SKM-1 treated with dmso at 0.1 percent for 144 hours (cell line): ENCODE measurements around the gene IRF2BPL.

Experiments
- DNase-seq: peaks from one replicate; lab custom pipeline; 2025; ENCODE audit not compliant: unreplicated experiment; lab: John Stamatoyannopoulos, UW

The IRF2BPL gene

DNA sequence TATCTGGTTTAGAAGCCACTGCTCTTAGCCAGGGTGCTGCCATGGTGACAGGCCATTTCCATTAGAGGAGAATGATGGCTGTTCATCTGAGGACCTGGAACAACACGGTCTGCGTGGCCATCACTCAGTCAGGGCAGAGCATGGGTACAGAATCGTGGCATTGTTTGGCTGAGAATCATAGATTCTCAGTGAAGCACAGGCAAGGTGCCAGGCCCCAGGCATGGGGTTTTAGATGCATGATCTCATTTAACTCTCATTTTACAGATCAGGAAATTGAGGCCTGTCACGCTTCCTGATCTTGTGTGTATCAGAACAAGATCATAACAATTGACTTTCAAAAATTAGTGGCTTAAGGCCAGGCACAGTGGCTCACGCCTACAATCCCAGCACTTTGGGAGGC, 26.8 kb upstream of the IRF2BPL start:
- no peak for DNase-seq

DNA sequence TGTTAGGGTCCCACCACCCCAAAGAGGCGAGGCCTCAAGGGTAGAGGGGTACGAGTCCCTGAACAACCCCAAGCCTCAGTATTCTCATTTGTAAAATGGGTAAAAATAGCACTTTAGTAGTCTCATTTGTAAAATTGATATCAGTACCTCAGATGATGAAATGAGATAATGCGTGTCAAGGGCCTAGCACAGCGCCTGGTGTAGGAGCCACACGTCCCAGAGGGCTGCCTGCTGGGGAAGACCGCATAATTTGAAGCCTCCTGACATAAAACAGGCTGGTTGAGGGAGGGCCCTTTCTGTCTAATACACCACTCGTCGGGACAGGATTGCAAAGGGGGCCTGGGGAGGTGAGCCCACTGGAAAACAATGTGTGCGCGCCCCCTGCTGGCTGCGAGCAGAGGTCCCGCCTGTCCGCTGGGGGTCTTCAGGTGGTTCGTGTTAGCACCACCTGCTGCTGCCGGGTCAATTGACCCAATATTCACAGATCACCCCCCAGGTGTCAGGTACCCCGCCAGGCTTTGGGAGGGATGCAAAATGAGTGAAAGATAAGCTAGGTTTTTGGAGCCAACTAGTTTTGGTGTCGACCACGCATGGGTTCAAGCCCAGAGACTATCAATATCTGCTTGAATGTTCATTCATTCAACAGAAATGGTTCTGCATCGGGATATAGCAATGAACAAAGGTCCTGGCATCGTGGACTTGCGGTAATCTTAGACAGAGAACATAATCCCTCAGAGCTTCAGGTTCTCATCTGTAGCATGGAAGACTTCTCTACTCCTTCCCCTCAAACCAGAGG, 24.7 kb upstream of the IRF2BPL start:
- peak; percentile 4 for DNase-seq

DNA sequence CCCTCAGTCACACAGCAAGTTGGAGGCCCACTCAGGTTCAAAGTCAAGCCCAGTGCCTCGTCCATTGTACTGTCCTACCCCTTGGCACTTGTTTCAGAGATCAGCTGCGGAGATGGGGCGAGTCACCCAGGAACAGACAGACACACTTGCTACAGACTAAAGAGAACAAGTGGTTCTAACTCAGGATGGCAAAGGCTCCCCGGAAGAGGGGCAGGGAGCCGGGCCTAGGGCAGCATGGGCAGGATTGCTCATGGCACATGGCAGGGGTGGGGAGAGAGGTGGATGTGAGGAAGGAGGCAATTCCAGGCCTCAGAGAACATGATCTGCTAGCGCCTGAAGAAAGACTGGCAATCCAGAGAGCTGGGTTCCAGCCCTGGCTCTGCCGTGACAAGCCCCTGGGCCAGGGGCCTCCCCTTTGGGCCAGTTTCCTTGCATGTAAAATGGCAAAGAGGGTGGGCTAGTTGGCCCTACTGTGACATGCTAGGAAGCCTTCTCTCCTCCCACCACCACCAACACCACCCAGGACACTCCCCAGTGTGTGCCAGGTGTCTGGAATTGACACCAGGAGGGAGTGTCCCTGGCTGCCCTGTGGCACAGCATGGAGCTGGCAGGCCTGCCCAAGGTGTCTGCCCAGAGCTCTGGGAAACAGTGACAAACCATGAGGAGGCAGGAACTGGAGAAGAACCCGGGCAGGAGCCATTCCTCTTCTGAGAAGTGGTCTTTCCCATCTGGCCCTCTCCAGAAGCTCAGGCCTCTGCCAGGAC, 24.0 kb upstream of the IRF2BPL start:
- no peak for DNase-seq

DNA sequence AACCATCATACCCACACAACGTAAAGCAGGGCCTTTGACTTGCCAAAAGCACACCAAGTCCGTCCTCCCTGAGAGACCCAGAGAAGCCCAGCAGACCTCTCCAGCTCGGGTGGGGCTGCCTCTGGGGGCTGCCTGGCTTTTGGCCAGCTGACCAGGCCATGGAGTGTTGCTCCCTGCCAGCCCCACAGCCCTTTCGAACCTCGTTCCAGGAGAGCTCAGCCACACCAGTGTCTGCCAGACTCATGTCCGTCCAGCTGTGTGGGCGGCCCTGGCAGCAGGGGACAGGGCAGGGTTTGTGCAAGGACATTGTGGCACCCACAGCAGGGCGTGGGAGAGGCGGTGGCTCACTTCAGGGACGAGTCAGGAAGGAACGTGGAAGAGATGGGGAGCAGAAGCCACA, 22.6 kb upstream of the IRF2BPL start:
- no peak for DNase-seq

DNA sequence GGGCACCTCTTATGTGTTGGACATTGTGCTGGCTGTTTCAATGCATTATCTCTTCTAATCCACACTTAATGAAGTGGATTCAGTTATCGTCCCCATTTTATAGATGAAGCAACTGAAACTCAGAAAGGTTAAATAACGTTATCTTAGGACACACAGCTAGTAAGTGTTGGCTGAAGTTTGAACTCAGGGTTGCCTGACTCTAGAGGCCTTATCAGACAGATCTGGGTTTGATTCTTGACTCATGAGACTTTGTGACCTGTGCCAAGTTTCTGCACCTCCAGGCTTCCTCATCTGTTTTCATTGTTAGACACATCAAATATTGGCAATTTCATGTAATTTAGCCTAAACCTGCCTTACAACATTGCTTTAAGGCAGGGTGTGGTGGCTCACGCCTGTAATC, 18.2 kb upstream of the IRF2BPL start:
- DNase-seq, result no peak

DNA sequence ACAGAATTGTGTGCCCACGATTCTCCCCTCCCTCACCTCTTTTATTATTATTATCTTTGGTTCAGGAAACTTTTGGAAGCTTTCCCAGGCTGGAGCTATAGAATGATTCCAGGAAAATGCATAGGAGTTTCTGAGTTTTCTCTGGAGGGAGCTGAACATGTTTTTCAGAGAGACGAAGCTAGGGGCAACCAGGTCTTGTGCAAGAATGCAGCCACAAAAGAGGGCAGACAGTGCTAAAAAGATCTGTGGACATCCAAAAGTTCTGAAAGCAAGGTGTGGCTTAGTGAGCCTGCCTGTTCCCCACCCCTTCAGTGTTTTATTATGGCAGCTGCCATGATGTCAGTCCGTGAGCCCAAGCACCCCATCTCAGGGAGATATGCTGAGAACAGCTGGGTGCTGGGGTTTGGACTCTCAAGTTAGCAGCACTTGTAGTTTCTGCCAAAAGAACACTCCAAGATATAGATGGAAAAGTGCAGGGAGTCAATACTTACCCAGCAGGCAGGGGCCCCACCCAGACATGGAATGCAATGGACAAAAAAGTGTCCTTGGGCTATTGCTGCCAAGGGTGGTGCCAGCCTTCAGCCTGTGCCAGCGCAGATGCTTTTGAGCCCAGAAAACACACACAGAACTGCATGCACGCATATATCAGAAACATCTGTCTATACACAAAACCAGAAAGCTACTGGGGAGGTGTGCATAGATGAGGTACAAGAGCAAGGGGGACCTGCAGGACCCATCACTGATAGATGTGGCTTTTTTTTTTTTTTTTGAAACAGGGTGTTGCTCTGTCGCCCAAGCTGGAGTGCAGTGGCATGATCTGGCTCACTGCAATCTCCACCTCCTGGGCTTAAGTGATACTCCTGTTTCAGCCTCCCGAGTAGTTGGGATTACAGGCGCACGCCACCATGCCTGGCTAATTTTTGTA, 17.0 kb upstream of the IRF2BPL start:
- DNase-seq, result no peak

DNA sequence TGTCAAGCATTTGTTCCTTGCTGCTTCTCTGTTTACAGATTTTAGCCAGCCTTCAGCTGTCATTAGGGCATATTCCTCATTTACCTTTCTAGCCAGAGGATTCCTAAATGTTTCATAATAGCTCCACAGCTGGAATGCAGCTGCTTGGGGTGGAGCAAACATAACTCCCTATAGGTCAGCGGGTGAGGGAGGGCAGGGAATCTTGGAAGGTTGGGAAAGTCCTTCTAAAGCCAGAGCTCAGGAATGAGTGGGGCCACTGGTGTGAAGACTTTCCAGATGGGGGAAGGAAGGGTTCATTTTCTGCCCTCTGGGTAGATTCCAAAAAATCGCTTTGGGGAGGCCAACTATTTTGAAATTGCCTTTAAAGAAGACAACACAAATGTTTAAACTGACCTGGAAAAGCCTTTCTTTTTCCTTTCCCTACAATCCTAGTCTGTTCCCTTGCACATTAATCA, 16.3 kb upstream of the IRF2BPL start:
- no peak for DNase-seq

DNA sequence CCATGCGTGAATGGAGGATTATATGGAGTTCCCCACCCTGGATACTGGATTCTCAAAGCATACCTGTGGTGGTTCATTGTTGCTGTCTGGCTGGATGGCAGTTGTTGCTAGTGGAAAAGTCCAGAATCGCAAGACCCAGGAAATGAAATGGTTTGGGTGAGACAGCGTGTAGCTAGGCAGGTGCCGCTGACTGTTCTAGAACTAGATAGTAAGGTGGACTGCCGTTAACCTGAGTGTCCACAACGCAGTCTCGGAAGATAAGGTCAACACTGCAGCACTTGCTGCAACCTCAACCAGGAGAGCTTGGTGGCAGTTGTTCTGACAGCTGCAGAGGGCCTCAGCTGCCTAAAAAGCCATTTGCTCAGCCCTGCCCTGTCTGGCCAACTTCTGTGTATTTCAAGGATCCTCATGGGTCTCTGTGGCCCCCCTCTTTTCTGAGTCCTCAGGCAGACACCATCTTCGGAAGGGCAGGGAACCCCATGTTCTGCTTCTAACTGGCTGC, 15.5 kb upstream of the IRF2BPL start:
- DNase-seq, result no peak

DNA sequence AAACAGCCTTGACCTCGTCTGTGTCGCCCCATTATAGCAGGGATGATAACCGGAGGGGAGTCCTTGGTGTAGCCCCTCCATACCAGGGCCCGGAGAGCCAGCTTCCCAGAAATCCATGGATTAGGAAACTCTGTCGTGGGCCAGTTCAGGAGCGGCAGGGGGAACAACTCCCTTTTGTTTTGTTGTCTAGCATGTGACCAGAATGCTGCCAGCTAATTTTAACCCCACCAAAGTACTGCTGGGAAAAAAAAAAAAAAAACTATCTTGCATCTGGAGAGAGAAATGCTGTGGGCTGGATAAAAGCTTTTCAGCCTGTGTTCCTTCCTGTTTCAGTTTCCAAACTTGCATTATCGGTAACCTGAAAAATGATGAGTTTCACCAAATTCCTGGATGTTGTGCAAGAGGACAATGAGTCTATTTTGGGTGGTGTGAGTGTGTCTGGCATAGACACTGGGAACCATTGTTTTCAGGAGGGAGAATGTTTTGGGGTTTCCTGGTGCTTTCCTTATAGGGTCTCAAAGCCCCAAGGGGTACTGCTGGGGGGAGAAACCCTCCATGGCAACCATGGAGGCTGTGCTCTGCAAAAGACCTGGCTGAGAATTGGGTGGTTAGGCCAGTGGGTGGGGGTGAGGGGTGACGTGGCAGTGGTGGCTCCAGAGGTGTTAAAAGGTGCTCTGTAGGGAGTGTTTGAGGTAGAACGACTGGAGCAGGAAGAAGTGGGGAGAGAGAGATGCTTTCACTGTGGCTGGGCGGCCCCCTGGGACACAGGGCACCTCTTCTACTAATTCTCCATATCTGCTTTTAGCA, 14.9 kb upstream of the IRF2BPL start:
- DNase-seq, result peak; percentile 12

DNA sequence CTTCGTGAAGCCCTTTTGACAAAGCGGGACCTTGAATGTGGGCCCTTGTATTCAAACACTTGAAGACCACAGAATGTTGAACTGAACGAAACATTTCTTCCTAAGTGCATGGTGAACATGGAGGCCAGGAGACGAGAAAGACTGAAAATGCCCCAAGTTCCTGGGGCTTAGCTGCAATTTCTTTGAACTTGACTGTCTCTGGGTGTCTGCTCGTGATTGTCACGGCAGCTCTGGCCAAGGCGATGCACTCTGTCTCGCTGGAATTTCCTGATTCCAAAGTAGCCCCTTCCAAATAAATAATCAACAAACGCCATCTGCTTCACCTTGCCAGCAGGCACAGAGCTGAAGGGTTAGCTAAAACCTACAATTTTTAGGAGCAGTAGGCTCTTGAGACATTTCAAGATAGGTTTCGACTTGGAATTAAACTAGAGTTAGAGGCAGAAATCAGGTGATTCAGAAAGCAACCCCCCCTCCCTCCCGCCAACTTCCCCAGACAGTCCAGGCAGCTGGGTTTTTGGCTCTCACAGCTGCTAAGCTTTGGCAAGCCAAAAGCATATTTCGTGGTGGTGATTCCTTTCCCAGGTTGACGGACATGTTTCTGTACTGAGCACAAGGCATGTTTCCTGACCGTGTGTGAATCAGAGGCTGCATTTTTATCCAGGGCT, 13.5 kb upstream of the IRF2BPL start:
- DNase-seq, result no peak

DNA sequence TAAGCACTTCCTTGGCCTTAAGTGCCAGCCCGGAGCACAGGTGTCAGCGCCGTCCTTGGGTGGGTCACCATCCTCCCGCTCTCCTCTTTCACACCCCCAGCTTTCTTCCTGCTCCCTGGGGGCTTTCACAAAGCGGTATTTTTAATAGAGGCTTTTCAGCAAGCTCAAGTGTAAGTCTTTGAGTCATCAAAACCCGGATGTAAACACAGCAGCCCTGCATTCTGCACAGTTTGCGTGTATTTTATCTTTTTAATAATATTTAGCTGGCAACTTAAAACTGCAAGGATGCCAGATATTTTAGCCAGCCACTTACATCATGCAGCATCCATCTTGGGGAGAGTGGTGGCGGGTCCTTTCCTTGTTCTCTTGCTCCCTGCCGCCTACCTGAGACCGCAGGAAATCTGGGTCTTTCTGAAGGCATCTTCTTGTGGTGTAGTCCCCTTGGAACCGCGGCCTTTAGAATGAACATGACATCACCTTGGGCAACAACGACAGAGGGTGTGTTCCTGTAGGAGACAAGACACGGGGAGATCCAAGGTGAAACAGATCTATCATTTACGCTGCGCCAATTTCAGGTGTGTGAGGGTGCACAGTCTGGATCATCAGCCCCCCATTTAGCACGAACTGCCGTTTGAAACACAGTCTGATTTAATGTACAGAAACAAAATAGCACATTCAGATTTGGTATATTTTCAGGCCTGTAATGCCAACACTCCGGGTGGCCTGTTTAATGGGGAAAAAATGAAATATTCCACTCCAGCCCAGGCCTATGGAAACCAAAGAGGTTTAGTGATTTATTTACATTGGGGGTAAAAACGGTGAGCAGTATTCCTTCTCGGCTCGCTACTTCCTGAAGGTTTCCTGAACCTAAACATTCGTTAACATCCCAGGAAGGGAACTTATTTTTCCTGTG, 12.5 kb upstream of the IRF2BPL start:
- DNase-seq, result no peak

DNA sequence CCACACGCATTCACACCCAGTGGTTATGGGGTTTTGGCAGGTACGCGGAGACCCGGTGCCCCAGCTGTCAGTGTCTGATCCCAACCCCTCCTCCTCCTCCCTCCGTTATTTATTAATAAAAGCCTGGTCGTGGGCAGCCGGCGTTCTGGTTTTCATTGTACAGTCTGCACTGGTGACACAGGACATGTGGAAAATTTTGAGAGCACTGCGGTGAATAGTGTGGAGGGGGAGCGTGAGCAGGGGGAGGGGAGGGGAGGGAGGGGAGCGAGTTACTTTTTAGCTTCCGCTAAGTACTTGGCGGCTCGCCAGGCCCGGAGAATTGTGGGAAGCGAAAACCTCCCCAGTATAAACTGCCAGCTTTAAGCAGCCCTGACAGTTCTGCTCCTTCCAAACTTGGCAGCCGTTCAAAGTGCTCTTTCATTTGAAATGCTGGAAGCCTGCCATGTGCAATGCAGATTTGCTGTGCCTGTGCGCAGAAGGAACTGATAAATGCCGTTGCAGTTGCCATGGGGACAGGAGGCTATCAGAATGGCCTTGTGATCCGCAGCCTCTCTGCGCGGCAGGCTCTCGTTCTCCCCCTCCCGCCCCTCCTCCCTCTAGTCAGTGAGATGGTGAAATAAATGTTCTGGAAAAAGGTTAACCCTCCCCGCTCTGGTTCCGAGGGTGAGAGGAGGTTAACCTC, 11.7 kb upstream of the IRF2BPL start:
- DNase-seq, result peak; percentile 67

DNA sequence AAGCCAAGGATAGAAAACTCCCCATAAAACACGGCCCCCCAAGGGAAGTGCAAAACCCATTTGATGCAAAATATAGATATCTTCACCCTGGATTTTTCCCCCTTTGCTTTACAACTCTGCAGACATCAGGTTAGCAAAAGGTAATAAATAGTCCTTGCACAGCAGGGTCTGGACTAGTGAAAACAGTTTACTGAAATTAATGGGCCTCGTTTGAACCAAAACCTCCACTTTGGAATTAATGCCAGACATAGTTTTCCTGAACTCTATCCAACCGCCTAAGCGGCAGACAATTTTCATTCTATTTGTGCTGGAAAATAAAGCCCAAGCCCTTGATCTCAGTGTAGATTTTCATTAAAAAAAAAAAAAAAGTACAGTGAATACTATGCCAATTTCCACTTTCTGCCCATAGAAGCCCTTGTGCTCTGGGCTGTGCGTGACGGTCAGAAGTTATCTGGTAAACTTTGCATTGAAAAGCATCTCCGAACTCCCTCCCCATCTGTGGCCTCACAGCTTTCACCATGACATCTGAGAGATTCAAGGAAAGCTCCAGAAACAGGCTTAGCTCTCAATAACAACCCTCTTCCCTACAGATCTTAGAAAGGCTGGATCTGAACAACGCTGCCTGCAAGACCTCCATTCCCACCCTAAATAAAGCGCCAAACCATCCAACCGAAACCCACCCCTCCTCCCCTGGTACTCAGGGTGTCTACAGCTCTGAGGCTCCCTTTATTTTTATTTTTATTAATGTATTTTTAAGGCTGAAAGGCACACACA, 11.0 kb upstream of the IRF2BPL start:
- DNase-seq, result no peak

DNA sequence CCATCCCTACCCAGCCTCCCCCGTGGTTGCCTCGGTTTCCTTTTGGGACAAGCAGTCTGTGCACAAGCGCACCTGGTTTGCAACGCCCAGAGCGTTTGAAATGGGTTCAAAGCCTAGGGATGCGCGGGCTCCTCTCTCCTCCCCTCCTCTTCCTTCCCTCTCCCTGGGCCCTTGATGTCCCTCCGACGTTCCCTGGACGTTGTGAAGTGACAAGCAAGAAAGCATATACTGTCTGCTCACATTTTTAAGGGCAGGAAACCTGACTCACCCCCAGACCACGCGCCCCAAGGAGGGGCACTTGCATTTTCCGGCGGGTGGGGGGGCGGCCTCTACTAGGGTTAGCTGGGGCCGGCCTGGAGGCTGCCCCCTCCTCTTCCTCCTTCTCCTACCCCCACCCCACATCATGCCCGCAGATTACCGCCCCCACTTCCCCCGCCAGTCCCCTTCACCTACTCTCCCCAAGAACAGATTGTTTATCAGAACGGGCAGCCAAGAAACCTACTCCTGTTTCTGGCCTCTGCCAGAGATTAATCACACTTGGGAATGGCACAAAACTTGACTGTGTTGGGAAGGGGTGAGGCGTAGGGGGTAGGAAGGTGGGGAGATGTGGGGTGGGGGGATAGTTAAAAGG, 9.5 kb upstream of the IRF2BPL start:
- no peak for DNase-seq

DNA sequence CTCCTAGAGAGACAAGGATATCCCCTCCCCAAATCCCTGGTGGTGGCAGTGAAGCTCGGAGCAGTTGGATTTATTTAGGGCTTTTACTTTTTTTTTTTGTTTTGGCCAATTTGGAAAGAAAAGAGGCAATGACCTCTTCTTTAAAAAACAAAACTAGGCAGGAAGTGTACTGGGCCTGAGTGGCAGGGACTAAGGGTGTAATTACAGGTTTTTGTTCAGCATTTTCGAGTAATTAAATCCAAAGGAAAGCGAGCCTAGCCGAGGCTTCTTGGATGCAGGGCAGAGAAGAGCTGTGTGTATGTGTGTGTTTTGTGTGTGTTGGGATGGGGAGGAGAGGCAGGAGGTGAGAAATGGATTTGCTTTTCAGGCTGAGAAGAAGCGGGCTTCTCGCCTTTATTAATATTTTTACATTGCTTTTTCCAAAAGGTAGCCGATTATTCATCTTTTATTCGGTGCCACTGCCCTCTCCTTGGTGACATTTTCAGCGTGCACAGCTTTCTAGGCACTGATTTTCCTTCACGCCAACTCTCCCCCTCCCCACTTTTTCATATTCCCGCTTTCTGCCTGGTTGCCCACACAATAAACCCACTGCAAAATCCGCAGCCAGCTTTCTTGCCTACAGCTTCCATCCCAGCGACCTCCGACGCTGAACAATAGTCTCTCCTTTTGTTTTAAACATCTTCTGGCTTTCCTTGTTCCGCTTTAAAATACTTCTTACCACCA, 8.9 kb upstream of the IRF2BPL start:
- DNase-seq, result no peak

DNA sequence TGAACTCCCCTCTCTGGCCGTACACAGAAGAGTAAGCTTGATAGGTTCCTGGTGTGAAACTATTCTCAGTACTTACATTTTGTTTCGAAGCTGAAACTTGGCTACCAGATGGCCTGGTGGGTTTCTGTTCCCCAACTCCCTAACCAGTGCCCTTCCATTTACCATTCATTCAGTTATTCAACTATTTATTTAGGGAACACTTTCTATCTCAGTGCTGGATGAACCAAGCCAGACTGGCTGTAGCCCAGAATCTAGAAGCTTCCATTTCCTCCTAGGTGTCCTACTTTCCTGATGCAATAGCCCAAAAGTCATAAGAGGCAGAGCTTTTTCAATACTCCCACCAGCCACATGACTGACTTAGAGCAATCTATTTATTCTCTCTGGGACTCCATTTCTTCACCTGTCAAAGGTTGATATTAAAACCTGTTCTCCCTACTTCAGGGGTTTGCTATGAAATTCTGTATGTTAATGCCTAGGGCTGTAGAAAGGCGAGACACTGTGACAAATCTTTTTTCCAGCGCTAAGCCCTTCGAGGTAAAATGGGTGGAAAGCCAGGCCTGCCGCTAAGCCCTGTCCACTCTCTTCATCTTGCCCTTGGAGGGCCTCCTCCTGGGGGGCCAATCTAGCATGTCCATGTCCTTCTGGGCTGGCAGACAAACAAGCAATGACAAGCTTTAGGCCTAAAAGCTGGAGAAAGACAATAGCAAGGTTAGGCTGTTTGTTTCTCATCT, 8.1 kb upstream of the IRF2BPL start:
- DNase-seq, result no peak
